Measurements from ENCODE around the gene TMEM202. TPM values are rescaled to one million over a fixed set of nuclear protein-coding genes. Genes with fewer than 3 reads are reported as not detected.

Gene TMEM202
- polyA plus RNA-seq, 2 of the 4 experiments (the other 2 are of a cell fraction) = not detected

DNA sequence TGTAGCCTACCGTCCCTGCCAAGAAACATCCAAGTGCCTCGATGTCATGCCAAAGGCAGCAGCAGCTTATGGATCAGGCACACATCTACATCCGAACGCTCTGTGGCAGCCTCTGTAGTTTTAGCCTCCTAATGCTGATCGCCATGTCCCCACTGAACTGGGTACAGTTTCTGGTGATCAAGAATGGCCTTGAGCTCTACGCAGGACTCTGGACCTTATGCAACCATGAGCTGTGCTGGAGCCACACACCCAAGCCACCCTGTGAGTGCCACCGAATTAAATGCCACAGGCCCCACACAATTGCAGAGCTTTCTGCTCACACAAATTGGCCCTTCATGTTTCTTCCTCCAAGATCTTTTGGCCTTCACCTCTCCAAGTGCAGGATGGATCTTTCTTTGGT is 543 bp downstream of the TMEM202 start:
- FAIRE-seq (no peak), ATAC-seq (peak; percentile 14 to 32; a peak in 2 of 6 replicates), DNase-seq (ENCODE audit: low read depth in 1 of 2, low spot score in 1 of 2) (no peak)
- 67% methylated on average over 7 of the region's 7 CpGs for WGBS (ENCODE audit: missing lambda C conversion rate)
- Histone ChIP-seq H3K4me1 (no peaks in the 10 kb centered on the region), H3K4me2 (no peak overlapping the region), H3K4me3 (no peak overlapping the region), H3K9me3 (no peaks in the 10 kb centered on the region), H3K27ac (no peak overlapping the region)
- POLR2A ChIA-PET = no interaction called here
- TF ChIP-seq NR3C1 (IDR thresholded peaks at IDR 0.05) (no peak), JUN (IDR thresholded peaks at IDR 0.05) (no peak), KDM1A (IDR thresholded peaks at IDR 0.05; ENCODE audit: low read depth) (no peak), HOXA7 (CRISPR knock-in tag; IDR thresholded peaks at IDR 0.05) (no peak), ESRRA (IDR thresholded peaks at IDR 0.05; ENCODE audit: borderline replicate concordance, low read length) (no peak), HEYL (CRISPR knock-in tag; IDR thresholded peaks at IDR 0.05) (no peak), RNF2 (IDR thresholded peaks at IDR 0.05; ENCODE audit: borderline replicate concordance, low read depth) (no peak)
- TF ChIP-seq, protein P1, sequence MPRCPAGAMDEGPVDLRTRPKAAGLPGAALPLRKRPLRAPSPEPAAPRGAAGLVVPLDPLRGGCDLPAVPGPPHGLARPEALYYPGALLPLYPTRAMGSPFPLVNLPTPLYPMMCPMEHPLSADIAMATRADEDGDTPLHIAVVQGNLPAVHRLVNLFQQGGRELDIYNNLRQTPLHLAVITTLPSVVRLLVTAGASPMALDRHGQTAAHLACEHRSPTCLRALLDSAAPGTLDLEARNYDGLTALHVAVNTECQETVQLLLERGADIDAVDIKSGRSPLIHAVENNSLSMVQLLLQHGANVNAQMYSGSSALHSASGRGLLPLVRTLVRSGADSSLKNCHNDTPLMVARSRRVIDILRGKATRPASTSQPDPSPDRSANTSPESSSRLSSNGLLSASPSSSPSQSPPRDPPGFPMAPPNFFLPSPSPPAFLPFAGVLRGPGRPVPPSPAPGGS (IDR thresholded peaks at IDR 0.05) = no peak
- CTCF ChIA-PET = no interaction called here

DNA sequence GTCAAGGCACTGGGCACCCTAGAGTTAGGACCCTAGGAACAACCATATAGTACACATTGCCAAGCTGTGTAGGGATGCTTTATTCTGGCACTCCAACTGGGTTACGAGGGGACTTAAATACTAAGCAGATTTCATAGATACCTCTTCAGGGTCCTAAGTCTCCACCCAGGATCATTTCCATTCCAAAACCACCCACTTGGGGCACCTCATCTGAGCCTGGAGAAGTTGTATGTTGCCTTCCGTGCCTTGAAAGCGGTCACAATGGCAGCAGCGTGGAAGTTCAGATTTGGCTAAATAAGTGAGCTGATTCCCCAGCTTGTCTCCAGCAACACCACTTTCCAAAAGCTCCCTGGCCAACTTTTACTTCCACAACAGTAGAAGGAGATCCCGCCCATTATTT is 4.6 kb downstream of the TMEM202 start:
- Histone ChIP-seq H3K4me1 (no peaks in the 10 kb centered on the region), H3K4me2 (peak overlapping the region; percentile 53), H3K4me3 (no peak overlapping the region), H3K9me3 (no peaks in the 10 kb centered on the region), H3K27ac (no peak overlapping the region)
- ChIA-PET POLR2A (interaction anchor here (0.6 kb wide), 1 partner anchor 63 kb away, joined by 3 read pairs; no protein-coding TSS in a partner anchor), CTCF (no interaction called here)
- FAIRE-seq (no peak), ATAC-seq (peak; percentile 52 to 63; a peak in 4 of 6 replicates), DNase-seq (ENCODE audit: low read depth in 1 of 2, low spot score in 1 of 2) (no peak)
- TF ChIP-seq GATA3 (IDR thresholded peaks at IDR 0.05; ENCODE audit: borderline replicate concordance) (no peak), CHD4 (IDR thresholded peaks at IDR 0.05; ENCODE audit: borderline replicate concordance) (no peak), RFX5 (IDR thresholded peaks at IDR 0.05) (no peak), POLR2AphosphoS2 (conservative IDR thresholded peaks at IDR 0.05; ENCODE audit: low read length) (no peak), FOXS1 (CRISPR knock-in tag; IDR thresholded peaks at IDR 0.05) (no peak), ZFP36 (IDR thresholded peaks at IDR 0.05; ENCODE audit: borderline replicate concordance, partially characterized antibody) (no peak), TFCP2L1 (CRISPR knock-in tag; IDR thresholded peaks at IDR 0.05) (no peak), RAD21 (conservative IDR thresholded peaks at IDR 0.05 in 1 of 2, IDR thresholded peaks at IDR 0.05 in 1 of 2) (no peak), MYC (IDR thresholded peaks at IDR 0.05; ENCODE audit: borderline replicate concordance, low read length) (no peak), CHD2 (IDR thresholded peaks at IDR 0.05; ENCODE audit: low read length, partially characterized antibody) (no peak), FOSL2 (IDR thresholded peaks at IDR 0.05) (no peak), FOSL2 (CRISPR knock-in tag; IDR thresholded peaks at IDR 0.05) (no peak), SREBF2 (IDR thresholded peaks at IDR 0.05) (no peak), HOXA7 (CRISPR knock-in tag; IDR thresholded peaks at IDR 0.05) (no peak), HEYL (CRISPR knock-in tag; IDR thresholded peaks at IDR 0.05) (no peak)
- TF ChIP-seq, protein P2, sequence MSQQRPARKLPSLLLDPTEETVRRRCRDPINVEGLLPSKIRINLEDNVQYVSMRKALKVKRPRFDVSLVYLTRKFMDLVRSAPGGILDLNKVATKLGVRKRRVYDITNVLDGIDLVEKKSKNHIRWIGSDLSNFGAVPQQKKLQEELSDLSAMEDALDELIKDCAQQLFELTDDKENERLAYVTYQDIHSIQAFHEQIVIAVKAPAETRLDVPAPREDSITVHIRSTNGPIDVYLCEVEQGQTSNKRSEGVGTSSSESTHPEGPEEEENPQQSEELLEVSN (IDR thresholded peaks at IDR 0.05; ENCODE audit: borderline replicate concordance, low read depth) = no peak
- TF ChIP-seq, protein P3, sequence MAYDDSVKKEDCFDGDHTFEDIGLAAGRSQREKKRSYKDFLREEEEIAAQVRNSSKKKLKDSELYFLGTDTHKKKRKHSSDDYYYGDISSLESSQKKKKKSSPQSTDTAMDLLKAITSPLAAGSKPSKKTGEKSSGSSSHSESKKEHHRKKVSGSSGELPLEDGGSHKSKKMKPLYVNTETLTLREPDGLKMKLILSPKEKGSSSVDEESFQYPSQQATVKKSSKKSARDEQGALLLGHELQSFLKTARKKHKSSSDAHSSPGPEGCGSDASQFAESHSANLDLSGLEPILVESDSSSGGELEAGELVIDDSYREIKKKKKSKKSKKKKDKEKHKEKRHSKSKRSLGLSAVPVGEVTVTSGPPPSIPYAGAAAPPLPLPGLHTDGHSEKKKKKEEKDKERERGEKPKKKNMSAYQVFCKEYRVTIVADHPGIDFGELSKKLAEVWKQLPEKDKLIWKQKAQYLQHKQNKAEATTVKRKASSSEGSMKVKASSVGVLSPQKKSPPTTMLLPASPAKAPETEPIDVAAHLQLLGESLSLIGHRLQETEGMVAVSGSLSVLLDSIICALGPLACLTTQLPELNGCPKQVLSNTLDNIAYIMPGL (CRISPR knock-in tag; IDR thresholded peaks at IDR 0.05; ENCODE audit: borderline replicate concordance) = no peak
- TF ChIP-seq, protein P4, sequence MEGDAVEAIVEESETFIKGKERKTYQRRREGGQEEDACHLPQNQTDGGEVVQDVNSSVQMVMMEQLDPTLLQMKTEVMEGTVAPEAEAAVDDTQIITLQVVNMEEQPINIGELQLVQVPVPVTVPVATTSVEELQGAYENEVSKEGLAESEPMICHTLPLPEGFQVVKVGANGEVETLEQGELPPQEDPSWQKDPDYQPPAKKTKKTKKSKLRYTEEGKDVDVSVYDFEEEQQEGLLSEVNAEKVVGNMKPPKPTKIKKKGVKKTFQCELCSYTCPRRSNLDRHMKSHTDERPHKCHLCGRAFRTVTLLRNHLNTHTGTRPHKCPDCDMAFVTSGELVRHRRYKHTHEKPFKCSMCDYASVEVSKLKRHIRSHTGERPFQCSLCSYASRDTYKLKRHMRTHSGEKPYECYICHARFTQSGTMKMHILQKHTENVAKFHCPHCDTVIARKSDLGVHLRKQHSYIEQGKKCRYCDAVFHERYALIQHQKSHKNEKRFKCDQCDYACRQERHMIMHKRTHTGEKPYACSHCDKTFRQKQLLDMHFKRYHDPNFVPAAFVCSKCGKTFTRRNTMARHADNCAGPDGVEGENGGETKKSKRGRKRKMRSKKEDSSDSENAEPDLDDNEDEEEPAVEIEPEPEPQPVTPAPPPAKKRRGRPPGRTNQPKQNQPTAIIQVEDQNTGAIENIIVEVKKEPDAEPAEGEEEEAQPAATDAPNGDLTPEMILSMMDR (IDR thresholded peaks at IDR 0.05) = no peak
- WGBS (ENCODE audit: missing lambda C conversion rate) = 42% methylated on average over 5 of the region's 5 CpGs

Data from A549 (cell line).